ENCODE results near the gene BPIFB1. TPM values are rescaled to one million over a fixed set of nuclear protein-coding genes. Genes with fewer than 3 reads are reported as not detected.

The BPIFB1 gene
- total RNA-seq, 1 donor from 2014 or later: not detected

GRCh38 chr20:33298391-33298790 is 15.4 kb downstream of the BPIFB1 start:
- TF ChIP-seq, protein P1, sequence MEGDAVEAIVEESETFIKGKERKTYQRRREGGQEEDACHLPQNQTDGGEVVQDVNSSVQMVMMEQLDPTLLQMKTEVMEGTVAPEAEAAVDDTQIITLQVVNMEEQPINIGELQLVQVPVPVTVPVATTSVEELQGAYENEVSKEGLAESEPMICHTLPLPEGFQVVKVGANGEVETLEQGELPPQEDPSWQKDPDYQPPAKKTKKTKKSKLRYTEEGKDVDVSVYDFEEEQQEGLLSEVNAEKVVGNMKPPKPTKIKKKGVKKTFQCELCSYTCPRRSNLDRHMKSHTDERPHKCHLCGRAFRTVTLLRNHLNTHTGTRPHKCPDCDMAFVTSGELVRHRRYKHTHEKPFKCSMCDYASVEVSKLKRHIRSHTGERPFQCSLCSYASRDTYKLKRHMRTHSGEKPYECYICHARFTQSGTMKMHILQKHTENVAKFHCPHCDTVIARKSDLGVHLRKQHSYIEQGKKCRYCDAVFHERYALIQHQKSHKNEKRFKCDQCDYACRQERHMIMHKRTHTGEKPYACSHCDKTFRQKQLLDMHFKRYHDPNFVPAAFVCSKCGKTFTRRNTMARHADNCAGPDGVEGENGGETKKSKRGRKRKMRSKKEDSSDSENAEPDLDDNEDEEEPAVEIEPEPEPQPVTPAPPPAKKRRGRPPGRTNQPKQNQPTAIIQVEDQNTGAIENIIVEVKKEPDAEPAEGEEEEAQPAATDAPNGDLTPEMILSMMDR (IDR thresholded peaks at IDR 0.05; ENCODE audit: borderline replicate concordance): no peak
- no peak for DNase-seq
- Histone ChIP-seq H3K9me3 (replicated peaks) (no peaks in the 10 kb centered on the region), H3K4me3 (no peak overlapping the region), H3K27me3 (ENCODE audit: low read depth) (peaks cover 71% of the 10 kb centered on the region), H3K36me3 (no peaks in the 10 kb centered on the region), H3K4me1 (peaks cover 4% of the 10 kb centered on the region), H3K27ac (replicated peaks) (no peak overlapping the region)
- intact Hi-C loops (cut with micrococcal nuclease): loop anchor here (5.0 kb wide), 1 partner anchor 396 kb away; no protein-coding TSS in a partner anchor

DNA sequence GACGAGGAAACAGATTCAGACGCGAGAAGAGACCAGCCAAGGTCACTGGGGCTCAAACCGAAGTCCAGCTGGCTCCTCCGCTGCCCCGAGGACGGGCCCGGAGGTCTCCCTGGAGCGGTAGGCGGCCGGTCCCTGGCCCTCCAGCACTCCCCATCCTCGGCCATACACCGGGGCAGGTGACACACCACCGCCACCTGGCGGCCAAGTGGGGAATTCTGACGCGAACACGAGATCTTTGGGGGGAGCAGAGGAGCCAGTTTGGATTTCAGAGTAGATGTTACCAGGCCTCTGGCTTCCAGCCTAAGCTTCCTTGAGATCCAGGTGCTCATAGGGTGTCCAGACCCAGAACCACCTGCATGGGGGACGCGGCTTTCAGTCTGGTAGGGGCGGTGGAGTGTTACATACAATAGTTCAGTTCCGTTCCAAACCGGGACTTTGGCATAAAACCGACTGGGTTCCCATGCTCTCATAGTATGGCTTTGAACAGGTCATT is 16.1 kb downstream of the BPIFB1 start:
- Histone ChIP-seq H3K4me3 (no peak overlapping the region), H3K27me3 (ENCODE audit: low read depth) (peaks cover 66% of the 10 kb centered on the region), H3K27ac (replicated peaks) (no peak overlapping the region), H3K36me3 (no peaks in the 10 kb centered on the region), H3K4me1 (peaks cover 4% of the 10 kb centered on the region), H3K9me3 (replicated peaks) (no peaks in the 10 kb centered on the region)
- intact Hi-C loops (cut with micrococcal nuclease): loop anchor here (5.0 kb wide), 1 partner anchor 397 kb away; no protein-coding TSS in a partner anchor
- peak; percentile 52 for DNase-seq
- TF ChIP-seq, protein P1 (IDR thresholded peaks at IDR 0.05; ENCODE audit: borderline replicate concordance): peak; percentile 93

DNA sequence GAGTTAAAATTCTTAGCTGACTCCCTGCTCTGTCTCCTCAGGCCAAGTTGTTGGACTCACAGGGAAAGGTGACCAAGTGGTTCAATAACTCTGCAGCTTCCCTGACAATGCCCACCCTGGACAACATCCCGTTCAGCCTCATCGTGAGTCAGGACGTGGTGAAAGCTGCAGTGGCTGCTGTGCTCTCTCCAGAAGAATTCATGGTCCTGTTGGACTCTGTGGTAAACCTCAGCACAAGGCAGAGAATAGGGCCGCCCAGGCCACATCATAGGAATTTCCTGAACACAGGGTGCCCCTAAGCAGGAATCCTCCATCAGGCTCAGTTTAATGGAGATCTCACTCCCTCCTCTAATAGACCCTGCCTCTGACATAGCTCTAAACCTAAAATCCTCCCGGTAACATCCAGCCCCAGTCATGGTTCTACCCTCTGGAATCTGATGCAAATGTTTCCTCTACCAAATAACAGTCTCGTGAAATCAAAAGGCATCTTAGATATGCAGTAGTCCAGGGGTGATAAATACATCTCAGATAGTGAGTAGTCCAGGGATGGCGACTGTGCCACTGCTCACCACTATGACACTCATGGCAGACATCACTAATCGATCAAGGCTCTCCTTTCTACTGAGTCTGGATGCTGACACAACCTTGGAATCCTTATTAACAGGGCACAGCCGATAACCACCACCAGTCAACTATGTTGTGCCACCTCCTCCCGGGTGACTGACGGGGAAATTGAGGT is 18.3 kb downstream of the BPIFB1 start:
- no peak overlapping the region for H3K4me3 ChIP-seq
- H3K4me1 ChIP-seq: peaks cover 4% of the 10 kb centered on the region
- TF ChIP-seq, protein P1 (IDR thresholded peaks at IDR 0.05; ENCODE audit: borderline replicate concordance): no peak
- no peaks in the 10 kb centered on the region for H3K36me3 ChIP-seq
- intact Hi-C loops (cut with micrococcal nuclease): no loop called here
- no peak for DNase-seq
- H3K9me3 ChIP-seq (replicated peaks): no peaks in the 10 kb centered on the region
- peaks cover 67% of the 10 kb centered on the region for H3K27me3 ChIP-seq (ENCODE audit: low read depth)
- H3K27ac ChIP-seq (replicated peaks): no peak overlapping the region

DNA sequence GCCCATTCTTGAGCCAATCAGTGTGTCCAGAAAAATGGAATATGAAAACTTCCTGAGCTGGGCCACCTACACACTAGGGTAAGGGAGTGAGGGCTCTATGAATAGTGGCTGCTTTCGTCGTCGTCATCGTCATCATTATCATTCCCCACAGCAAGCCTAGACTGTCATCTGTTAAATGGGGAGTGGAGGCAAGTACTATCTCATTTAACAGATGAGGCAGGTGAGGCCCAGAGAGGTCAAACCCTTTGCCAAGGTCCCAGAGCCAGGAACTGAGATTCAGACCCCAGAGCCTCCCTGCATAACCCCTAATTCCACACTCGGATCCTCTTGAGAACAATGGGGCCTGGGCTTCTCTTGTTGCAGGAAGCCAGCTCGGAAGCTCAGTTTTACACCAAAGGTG is 20.6 kb downstream of the BPIFB1 start:
- no peak overlapping the region for H3K4me3 ChIP-seq
- H3K9me3 ChIP-seq (replicated peaks): no peaks in the 10 kb centered on the region
- peaks cover 64% of the 10 kb centered on the region for H3K27me3 ChIP-seq (ENCODE audit: low read depth)
- no peak for DNase-seq
- no peak overlapping the region for H3K27ac ChIP-seq (replicated peaks)
- H3K36me3 ChIP-seq: no peaks in the 10 kb centered on the region
- TF ChIP-seq, protein P1 (IDR thresholded peaks at IDR 0.05; ENCODE audit: borderline replicate concordance): no peak
- peaks cover 4% of the 10 kb centered on the region for H3K4me1 ChIP-seq
- intact Hi-C loops (cut with micrococcal nuclease): no loop called here

DNA sequence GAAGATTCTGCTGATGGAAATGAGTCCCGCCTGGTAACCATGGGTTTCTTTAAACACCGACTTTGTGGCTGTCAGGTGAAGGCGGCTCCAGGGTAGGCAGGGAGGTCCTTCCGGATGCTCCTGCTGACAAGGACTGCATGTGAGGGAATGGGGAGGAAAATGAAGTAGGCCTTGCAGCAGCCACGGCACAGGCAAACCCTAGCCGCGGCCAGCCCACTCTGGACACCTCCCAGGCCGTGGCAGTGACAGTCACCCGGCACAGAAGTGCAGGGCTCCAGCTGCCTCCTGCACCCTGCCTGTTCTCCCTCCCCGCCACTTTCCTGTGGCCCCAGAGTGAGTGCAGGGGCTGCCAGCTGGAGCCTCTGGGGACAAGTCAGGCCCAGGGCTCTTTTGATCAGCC is 21.0 kb downstream of the BPIFB1 start:
- Histone ChIP-seq H3K9me3 (replicated peaks) (no peaks in the 10 kb centered on the region), H3K27me3 (ENCODE audit: low read depth) (peaks cover 61% of the 10 kb centered on the region), H3K4me1 (peaks cover 2% of the 10 kb centered on the region), H3K36me3 (no peaks in the 10 kb centered on the region), H3K4me3 (no peak overlapping the region), H3K27ac (replicated peaks) (no peak overlapping the region)
- intact Hi-C loops (cut with micrococcal nuclease): no loop called here
- TF ChIP-seq, protein P1 (IDR thresholded peaks at IDR 0.05; ENCODE audit: borderline replicate concordance): no peak
- no peak for DNase-seq

Measured in left ventricle myocardium inferior (tissue), 1 donor.